GM12878 (cell line): ENCODE results near the gene DENND2C. TPM values are rescaled to one million over a fixed set of nuclear protein-coding genes. Genes with fewer than 3 reads are reported as not detected.
A peak's percentile ranks its signal among the peaks of the same experiment; 100 is the strongest.

ENCODE experiments used
- CHD4 ChIP-seq: fragments of 200-600 bp; sonication (generic); IDR thresholded peaks from 2 replicates; pipeline ENCODE4 v1.6.1; 2016; ENCODE audit warnings: mild to moderate bottlenecking
- CUX1 ChIP-seq: IDR thresholded peaks from 2 replicates; pipeline ENCODE4 v1.6.1; 2012; ENCODE audit warnings: improper control_type of control experiment, low read depth, low read length; ENCODE audit not compliant: insufficient replicate concordance
- E4F1 ChIP-seq: fragments of 450-650 bp; IDR thresholded peaks from 2 replicates; pipeline ENCODE4 v1.6.1; 2018; ENCODE audit warnings: borderline replicate concordance, mild to moderate bottlenecking; ENCODE audit not compliant: partially characterized antibody
- ETV6 ChIP-seq, 2 experiments: fragments of 450-650 bp in 1 of 2; IDR thresholded peaks in 1 of 2; conservative IDR thresholded peaks in 1 of 2; 2 replicates each; pipeline ENCODE4 v1.6.1; 2014; ENCODE audit warnings: antibody characterized with exemption in 1 of 2, borderline replicate concordance in 1 of 2, low read depth in 1 of 2, mild to moderate bottlenecking in 1 of 2, moderate library complexity in 1 of 2
- HCFC1 ChIP-seq: fragments of 150-350 bp; IDR thresholded peaks from 2 replicates; pipeline ENCODE4 v1.6.1; 2014; ENCODE audit warnings: low read length
- NBN ChIP-seq: fragments of 450-650 bp; IDR thresholded peaks from 2 replicates; pipeline ENCODE4 v1.6.1; 2016
- POLR2AphosphoS5 ChIP-seq: IDR thresholded peaks from 2 replicates; pipeline ENCODE4 v1.6.1; 2011; ENCODE audit warnings: mild to moderate bottlenecking, low read length, inconsistent platforms
- SRF ChIP-seq, 2 experiments: IDR thresholded peaks; 2 replicates each; pipeline ENCODE4 v1.6.1; 2011; ENCODE audit warnings: low read depth in 2 of 2, low read length in 2 of 2, mild to moderate bottlenecking in 1 of 2, moderate library complexity in 1 of 2
- STAT3 ChIP-seq: IDR thresholded peaks from 2 replicates; pipeline ENCODE4 v1.6.1; 2011; ENCODE audit warnings: low read depth, low read length, improper control_type of control experiment
- WRNIP1 ChIP-seq: IDR thresholded peaks from 2 replicates; pipeline ENCODE4 v1.6.1; 2011; ENCODE audit warnings: low read depth, low read length, improper control_type of control experiment, borderline replicate concordance
- ZBTB33 ChIP-seq: fragments of 450-650 bp; IDR thresholded peaks from 2 replicates; pipeline ENCODE4 v1.6.1; 2017; ENCODE audit warnings: mild to moderate bottlenecking
- ZNF24 ChIP-seq: fragments of 450-650 bp; IDR thresholded peaks from 2 replicates; pipeline ENCODE4 v1.6.1; 2017; ENCODE audit warnings: antibody characterized with exemption, mild to moderate bottlenecking
- ZNF592 ChIP-seq: fragments of 450-650 bp; IDR thresholded peaks from 2 replicates; pipeline ENCODE4 v1.6.1; 2017; ENCODE audit warnings: mild to moderate bottlenecking, moderate library complexity
- ZNF622 ChIP-seq: fragments of 450-650 bp; IDR thresholded peaks from 2 replicates; pipeline ENCODE4 v1.6.1; 2017; ENCODE audit warnings: mild to moderate bottlenecking, inconsistent platforms
- polyA plus RNA-seq, 11 experiments: library from polyadenylated mRNA; depleted of rRNA in 4 of 11; unstranded in 6 of 11; stranded (reverse) in 5 of 11; fragments of >200 nt; fragmentation: Nextera tagmentation in 4 of 11; fragmentation: Illumina TruSeq in 1 of 11; extraction: Ambion mirVana in 4 of 11; extraction: Trizol in 1 of 11; gene quantifications; 1 replicate in 1 of 11; 2 replicates in 10 of 11; pipeline versions ENCODE4 v1.2.1 to v1.2.3, GENCODE V29; 2011 to 2016; ENCODE audit warnings: inconsistent platforms in 2 of 11, missing spikeins in 2 of 11, low read depth in 1 of 11
- total RNA-seq, 4 experiments: library from RNA; depleted of rRNA in 3 of 4; stranded (reverse); fragments of >200 nt in 3 of 4; fragmentation: Illumina TruSeq in 1 of 4; extraction: Trizol in 1 of 4; gene quantifications; 2 replicates each; pipeline versions ENCODE4 v1.2.1 to v1.2.3, GENCODE V29; 2013 to 2021

The DENND2C gene
- total and polyA plus RNA-seq, 10 of the 15 experiments (the other 5 are each of a cell fraction or from before 2014, with no cell fraction given) = 0.01 to 0.10 (median 0.06) TPM; not detected in 3

- TF ChIP-seq ZNF592 (no peak), WRNIP1 (no peak), CHD4 (no peak), SRF (IDR thresholded peaks at IDR 0.05; ENCODE audit: low read depth in 2 of 2, low read length in 2 of 2) (no peak), ETV6 (conservative IDR thresholded peaks at IDR 0.05 in 1 of 2, IDR thresholded peaks at IDR 0.05 in 1 of 2; ENCODE audit: borderline replicate concordance in 1 of 2, low read depth in 1 of 2) (0 out of 4 replicates have a peak, but pooled peaks have one; percentile 15 to 76), CUX1 (no peak), NBN (peak; percentile 91), ZNF24 (no peak), ZNF622 (no peak), E4F1 (no peak), HCFC1 (peak; percentile 65), STAT3 (no peak), POLR2AphosphoS5 (peak; percentile 98), ZBTB33 (no peak)
These were observed 88.2 kb downstream of the DENND2C start, which contains the start of gene BCAS2 (continued) for GRCh38 chr1:114581335-114582287.
